ENCODE measurements around the gene SKAP1.

SKAP1 gene

GRCh38 chr17:48162946-48163506, 267.0 kb downstream of the SKAP1 start:
- DNase-seq, result no peak

GRCh38 chr17:48162306-48162934, 267.6 kb downstream of the SKAP1 start:
- no peak for DNase-seq

- no peak for DNase-seq
These were observed 268.7 kb downstream of the SKAP1 start for GRCh38 chr17:48161127-48161905.

- no peak for DNase-seq
These were observed 269.6 kb downstream of the SKAP1 start for GRCh38 chr17:48160177-48161081.

- DNase-seq, result no peak
These were observed 270.8 kb downstream of the SKAP1 start for GRCh38 chr17:48159232-48159631.

GRCh38 chr17:48155889-48156611, 274.0 kb downstream of the SKAP1 start:
- DNase-seq, result no peak

GRCh38 chr17:48153691-48154358, 276.2 kb downstream of the SKAP1 start:
- DNase-seq, result no peak

- no peak for DNase-seq
These were observed 277.7 kb downstream of the SKAP1 start for GRCh38 chr17:48152289-48152688.

- no peak for DNase-seq
These were observed 278.8 kb downstream of the SKAP1 start for GRCh38 chr17:48151220-48151619.

- no peak for DNase-seq
These were observed 279.4 kb downstream of the SKAP1 start for GRCh38 chr17:48150597-48151001.

GRCh38 chr17:48149787-48150463, 280.1 kb downstream of the SKAP1 start:
- no peak for DNase-seq

- no peak for DNase-seq
These were observed 280.9 kb downstream of the SKAP1 start for GRCh38 chr17:48148854-48149786.

- DNase-seq, result no peak
These were observed 281.8 kb downstream of the SKAP1 start for GRCh38 chr17:48148029-48148770.

GRCh38 chr17:48144976-48145798, 284.8 kb downstream of the SKAP1 start:
- no peak for DNase-seq

GRCh38 chr17:48144231-48144630, 285.8 kb downstream of the SKAP1 start:
- DNase-seq, result no peak

GRCh38 chr17:48143629-48144028, 286.4 kb downstream of the SKAP1 start:
- DNase-seq, result no peak

- no peak for DNase-seq
These were observed 290.1 kb downstream of the SKAP1 start for GRCh38 chr17:48139944-48140343.

GRCh38 chr17:48137656-48138055, 292.4 kb downstream of the SKAP1 start:
- DNase-seq, result no peak
